HG02981 (cell line): ENCODE results near the gene TLL2.

Experiments used
- ATAC-seq: cut with Tn5 transposase; IDR thresholded peaks from one replicate; pipeline ENCODE4 v1.9.1; 2021; ENCODE audit warnings: mild to moderate bottlenecking, moderate library complexity; ENCODE audit not compliant: unreplicated experiment

TLL2 gene

DNA sequence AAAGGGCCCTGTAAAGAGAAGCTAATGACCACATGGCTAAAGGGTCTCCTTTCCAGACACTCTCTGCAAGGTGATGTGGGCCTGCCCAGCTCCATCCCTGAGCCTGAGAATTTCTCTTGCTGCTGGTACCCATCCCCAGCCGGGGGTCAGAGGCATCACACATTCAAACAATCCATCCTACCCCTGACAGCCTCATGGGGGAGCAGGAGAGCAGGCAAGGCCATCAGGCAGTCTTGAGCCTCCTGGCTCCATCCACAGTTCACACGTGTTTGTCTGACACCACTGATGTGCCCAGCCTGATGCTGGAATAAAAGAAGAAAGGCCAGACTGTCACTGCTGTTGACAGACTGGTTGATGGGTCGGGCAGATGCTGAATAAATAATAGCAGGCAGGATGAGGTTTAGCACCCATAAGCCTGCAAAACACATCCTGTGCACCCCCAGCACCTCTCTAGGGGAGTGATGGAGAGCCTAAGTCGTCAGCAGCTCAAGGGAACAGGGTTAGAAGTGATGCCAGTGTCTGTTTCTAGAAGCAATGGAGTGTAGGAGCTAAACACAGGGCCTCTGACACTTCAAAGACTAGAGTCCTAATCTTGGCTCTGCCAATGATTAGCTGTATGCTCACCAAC, 43.5 kb downstream of the TLL2 start:
- peak; percentile 50 for ATAC-seq

DNA sequence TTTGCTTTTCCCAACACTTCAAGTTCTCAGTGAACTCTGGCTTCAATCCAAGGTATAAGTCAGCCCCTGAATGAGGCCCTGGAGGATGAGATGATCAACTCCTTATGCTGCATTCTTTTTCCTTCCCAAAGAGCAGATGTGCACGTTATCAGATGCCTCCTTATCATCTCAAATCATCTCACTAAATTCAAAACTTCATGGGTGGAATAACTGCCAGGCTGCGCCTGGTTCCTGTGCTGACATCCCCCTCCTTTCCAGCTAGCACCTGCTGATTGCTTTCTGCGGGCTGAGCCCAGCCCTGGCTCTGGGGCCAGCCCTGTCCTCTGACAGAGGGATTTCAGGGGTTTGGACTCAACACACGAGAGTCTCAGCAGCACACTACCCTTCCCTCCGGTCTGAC, 44.9 kb downstream of the TLL2 start:
- no peak for ATAC-seq

DNA sequence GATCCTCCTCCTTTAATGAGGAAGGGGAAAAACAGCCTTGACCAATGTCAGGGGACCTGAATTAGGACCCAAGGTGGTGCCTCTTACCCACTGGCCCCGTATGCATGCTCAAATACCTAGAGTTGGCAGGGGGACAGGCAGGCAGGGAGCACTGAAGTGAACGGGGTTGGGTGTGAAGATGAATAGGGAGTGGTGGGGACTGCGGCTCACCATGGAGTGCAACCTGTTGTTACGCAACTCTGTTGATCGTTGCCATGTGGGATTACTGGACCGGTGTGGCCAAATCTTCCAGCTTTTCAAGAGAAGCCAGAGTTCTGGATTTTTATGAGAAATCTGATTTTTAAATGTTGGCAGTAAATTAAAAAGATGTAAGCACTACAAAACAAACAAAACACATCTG, 48.1 kb downstream of the TLL2 start:
- no peak for ATAC-seq

DNA sequence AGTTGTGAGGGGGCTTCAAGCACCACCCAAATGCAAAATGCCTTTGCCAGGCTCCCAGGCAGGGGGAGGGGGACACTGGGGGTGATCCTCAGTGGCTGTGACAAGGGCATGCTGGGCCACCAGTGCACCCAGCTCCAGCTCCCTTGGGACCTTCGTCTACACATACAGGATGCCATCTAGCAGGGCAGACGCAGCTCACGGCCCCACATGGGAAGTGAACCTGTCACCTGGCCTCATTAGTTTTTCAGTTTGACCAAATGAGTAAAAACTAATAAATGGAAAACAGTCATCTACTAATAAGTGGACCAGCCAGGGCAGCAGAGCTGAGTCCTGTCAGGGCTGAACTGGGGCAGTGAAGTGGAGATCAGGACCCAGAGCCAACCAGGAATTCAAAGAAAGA, 50.2 kb downstream of the TLL2 start:
- ATAC-seq, result no peak

DNA sequence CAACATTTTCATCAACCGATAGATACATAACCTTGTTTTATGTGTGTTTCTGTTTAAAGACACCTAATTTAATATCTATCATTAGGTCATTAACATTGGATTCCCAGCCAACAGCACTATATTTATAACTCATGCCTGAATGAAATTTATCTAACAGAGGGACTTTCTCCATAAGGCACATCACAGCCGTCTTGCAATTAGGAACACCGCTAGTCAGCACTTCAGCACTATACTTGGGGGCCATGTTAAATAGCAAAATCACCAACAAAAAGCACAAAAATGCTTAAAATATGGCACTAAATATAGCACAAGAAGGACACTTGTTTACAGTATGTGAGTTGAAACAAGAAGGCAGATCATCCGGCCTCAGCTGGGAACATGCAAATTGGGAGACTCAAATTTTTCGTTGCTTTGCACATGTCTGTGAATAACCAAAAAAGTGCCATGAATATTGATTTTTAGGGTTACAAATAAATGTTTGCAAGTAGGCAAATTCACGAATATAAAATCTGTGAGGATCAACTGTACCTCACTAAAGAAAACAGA, 51.0 kb downstream of the TLL2 start:
- no peak for ATAC-seq

DNA sequence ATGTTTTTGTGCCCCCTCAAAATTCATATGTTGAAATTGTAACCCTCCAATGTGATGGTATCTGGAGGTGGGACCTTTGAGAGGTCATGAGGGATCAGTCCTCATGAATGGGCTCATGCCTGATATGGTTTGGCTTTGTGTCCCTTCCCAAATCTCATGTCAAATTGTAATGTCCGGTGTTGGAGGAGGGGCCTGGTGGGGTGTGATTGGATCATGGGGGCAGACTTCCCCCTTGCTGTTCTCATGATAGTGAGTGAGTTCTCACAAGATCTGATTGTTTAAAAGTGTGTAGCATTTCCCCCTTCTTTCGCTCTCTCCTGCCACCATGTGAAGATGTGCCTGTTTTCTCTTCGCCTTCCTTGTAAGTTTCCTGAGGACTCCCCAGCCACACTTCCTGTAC, 53.4 kb downstream of the TLL2 start:
- no peak for ATAC-seq

DNA sequence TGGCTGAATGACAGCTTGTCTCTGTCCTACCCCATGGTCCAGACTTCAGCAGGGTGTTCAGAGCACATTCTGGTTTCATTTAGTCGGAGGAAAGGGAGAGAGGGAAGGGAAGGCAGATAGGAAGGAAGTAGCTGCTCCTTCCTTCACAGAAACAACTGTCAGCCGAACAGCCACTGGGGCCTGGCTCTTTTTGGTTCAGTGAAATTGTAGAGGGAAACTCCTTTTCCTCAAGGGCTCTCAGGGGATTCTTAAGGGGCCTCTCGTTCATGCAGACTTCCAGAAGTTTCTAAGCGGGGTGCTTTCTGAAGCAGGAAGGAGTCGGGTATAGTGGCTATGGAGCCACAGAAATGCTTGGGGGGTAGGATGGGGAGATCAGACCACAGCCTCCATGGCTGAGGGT, 56.4 kb downstream of the TLL2 start:
- no peak for ATAC-seq

DNA sequence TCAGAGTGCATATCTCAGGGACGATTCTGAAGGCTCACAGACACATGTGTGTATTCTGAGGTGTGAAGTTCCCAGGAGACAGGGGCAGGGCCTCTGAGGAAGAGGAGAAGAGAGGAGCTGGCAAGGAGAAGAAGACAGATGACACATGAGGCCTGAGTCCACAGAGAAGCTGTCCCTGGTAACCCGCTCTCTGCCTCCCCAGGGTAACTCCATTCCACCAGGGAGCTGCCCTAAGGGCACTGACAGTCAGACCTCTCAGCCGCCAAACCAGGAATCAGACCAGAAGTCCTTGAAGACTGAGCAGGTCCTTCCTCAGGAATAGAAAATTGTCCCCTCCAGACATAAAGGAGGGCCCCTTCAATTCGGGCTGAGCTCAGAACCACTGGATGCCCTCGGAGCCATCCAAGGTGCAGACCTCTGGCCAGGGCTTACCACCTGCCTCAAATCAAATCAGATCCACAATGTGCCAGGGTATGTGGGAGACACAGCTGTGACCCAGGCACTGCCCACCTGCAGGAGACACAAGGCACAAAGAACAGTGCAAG, 57.4 kb downstream of the TLL2 start:
- no peak for ATAC-seq

DNA sequence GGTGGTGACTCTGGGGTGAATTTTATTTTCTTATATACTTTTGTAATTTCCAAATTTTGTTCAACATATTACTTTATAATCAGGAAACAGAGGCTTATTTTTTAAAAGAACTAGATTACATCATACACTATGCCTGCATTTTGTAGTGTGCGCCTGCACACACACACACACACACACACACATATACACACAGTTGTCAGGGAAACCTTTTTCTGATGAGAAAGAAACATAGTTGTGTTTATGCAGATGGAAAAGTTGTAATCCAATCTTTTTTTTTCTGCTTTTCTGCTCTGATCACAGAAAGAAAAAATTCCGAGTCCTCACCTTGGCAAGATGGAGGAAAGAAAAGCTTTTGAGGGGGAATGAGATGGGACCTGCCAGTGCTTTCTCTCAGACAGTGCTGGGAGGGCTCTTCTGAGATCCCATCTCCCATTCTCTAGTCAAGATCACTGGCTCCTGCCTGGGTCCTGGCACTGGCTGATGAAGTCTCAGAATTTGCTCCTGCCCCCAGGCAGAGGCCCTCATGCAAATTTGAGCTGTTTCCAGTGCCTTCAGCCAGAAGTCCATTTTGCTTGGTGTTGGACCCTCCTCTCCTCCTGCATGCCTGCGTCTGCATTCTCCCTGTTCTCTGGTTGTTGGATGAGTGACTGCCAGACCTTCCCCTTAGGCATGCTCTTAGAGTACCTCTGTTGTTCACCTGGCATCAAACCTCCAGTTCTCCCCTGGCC, 59.7 kb downstream of the TLL2 start:
- ATAC-seq, result no peak

DNA sequence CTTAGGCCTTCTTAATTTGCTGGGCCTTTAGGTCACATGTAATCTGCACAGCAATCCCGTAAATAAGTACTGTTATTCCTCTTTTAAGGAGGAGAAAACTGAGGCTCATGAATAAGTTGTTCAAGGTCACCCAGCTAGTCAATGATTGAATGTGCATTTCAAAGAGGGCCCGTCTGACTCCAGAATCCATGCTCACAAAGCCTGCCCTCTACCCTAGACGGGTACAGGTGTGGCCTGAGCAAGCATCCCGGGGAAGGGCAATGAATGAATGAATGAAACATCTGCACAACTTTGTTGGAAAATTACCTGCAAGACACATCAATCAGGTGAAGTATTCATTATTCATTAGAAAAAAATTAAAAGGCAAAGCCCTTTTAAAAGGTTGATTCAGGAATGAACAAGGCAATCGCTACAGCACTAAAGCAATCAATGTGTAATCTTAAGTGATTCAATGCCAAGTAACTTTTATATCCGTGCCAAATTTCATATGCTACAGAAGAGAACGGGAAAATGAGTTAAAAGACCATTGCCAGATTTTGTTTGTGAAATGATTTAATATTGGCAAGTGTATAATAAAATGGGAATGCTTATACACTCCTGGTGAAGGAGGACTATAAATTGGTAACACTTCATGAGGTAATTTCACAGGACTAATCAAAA, 61.1 kb downstream of the TLL2 start:
- no peak for ATAC-seq

DNA sequence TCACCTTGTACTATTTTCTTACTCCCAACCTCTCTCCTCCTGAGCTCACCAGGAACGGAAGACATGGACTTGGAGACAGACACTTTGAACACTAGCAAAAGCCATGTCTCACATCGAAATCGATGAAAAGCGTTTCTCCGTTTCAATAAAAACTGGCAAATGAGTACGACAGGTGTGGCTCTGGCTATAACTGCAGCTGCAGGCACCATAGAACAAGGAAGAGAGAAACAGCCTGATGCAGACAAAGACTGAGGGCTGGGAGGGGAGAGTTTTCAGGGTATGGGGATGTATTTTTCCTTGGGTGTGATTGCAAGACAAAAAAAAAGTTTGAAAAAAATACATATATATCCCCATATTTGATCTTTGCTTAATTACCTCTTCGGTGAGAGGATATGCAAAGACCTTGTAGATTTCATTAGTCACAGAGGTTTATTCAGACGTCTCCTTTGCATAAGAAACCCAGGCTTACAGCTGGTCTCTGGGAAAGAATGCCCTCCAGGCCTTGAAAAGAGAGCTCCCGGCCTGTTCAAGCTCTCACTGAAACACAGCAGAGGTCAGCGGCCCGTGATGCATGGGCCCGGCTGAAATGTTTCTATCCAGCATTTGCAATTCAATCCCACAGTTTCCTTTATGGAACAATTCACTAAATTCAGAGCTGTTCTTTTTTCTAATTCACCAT, 63.1 kb downstream of the TLL2 start:
- ATAC-seq, result no peak

DNA sequence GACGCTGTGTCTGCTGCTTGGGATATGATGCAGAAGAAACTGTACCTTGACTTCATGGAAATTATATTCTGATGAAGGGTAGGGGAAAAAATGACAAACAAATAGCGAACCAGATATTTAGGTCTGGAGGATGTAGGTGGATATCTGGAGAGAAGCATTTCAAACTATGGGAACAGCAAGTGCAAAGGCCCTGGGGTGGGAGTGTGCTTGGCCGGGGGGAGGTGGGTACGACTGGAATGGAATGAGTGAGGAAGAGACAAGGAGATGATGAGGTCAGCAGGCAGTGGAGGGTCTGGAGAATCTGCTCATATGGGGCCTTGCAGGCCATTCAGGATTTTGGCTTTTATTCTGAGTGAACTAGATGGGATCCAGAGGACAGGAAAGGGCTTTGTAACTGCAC, 65.2 kb downstream of the TLL2 start:
- ATAC-seq, result no peak

DNA sequence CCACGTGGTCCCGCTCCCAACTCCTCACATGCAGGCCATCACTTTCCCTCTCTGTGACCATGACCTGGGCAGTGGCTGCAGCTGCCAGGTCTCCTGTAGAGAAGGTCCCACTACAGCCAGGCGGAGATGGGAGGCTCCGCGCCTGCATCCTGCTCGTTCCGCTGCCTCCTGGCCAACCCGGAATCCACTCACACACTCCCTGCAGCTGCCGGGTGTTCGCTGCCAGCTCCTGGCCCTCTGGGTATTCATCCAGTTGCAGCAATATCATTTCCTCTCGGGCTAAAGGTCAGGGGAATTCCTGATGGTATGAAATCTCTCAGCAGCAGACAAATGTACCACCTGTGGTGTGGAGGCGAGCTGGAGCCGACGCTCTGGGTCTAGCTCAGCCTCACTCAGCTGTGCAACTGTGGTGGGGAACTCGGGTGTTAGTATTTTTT, 65.7 kb downstream of the TLL2 start:
- no peak for ATAC-seq

DNA sequence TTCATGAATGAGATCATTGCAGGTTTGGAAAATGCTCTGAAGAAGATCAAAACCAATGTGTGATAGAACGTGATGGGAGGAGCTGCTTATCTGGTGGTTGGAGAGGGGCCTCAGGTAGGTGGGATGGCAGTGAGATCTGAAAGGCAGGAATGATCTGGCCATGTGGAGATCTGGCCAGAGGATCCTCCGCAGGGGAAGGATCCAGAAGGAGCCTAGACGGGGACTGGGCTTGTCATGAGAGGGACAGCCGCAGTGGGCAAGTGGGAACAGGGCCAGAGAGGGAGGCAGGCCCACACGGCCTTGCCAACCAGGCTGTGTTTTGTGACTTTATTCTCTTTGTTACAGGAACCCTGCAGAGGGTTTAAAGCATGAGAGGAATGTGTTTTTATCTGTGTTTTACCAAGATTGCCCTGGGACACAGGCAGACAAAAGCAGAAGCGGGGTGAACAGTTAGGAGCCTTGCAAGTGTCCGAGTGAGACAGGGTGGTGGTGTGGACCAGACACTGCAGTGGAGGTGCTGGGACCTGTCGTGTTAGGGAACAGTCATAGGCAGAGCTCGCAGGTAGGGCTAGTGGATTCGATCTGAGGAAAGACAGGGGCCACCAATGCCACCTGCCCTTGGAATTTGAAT, 66.6 kb downstream of the TLL2 start:
- ATAC-seq, result no peak

DNA sequence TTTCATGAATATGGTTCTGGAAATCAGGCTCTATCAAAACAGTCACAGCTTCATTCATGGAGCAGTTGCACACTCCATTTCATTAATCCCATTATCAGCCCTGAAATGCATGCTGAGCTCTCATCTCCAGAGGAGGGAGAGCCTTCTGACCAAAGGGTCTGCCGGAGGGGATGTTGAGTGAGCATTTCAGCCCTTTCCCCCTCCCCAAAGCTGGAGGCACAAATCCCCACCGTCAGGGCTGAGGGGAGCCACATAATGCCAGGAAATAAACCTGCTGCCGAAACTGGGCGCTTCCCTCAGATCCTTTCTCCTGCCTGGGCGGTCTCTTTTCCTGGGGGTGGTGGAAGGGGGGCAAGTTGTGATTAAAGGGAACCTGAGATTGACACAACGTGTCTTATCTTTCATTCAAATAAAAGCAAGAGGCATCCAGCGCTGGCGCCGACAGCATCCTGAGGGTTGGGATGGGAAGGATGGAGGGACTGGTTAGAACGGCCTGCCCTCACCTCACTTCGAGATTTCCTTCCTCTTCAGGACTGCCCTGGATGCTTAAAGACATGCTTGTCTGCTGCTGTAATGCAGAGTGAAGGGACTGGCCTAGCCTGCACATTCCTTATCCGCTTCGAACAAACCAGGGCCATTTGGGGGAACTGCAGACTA, 71.6 kb downstream of the TLL2 start:
- no peak for ATAC-seq

DNA sequence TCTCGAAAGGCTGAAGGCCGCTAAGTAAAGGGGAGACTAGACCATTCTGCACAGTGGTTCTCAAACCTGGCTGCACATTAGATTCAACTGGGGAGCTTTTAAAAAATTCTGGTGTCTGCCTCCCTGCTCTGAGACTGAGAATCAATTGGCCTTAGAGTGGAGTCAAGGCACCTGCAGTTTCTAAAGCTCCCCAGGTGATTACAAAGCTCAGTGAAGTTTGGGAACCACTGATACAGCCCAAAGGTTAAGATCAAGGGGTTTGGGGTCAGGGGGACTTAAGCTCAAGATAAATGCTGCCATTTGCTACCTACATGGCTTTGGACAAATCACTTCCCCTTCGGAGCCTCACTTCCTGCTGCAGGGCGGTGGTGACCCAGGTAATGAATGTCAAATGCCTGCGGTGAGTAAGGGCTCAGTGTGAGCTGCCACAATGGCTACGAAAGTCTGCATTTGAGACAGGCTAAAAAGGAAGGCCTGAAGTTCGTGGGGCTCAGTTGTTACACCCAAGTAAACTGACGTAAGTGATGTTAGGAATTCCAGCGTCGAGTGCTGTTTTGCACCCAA, 72.3 kb downstream of the TLL2 start:
- no peak for ATAC-seq

DNA sequence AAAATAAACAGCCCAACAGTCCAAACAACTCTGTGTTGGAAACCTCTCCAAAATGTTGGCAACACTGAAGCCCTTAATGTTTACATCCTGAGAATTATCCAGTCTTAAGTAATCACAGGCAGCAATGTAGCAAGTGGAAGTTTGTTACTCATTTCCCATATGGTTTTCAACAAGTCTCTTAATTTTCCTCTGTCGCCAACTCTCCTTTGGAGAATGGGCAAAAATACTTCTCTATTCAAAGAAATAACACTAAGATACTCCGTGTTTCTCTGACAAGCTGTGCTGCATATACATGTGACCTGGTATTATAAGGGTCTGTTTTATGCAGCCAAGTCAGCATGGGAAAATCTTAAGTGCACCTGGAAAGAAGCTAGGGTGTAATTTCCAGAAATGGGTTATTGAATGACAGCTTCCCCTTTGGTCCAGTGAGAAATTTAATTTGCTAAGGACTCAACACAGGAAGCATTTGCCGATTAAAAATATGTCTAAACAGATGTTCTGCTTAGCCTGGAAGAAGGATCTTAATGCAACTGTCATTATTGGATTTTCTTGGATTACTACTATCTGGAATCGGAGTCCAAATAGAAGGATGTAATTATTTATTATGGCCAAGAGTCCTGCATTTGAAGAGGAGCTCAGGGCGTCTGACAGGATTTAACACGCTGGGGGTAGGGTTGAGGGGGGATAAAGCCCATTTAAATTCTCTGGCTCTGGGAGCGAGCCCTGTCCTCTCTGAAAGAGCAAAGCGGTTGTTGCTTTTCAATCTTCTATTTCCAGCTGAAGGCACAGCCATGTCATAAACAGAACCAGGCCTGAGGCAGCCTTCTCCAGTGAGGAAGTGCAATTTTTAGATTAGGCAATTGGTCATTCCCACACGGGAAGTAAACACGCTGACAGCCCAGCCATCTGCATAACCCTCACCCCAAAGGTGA, 73.1 kb downstream of the TLL2 start:
- ATAC-seq, result no peak

DNA sequence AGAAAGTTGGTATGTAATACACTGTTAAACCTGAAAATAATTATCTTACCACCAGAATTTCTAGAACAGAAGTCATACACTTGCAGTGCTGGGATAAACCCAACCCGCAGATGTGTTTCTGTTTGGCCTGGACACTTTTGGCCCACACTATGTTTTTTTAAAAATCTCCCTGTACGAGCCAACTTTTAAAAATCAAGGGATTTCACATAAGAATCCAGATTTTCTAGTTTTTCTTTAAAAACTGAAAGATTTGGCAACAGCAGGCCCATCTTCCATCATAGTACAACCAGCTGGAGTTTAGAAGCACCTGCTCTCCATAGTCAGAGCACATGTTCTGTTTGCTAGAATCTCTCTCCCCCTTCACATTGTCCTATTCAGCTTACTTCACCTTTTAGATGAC, 74.0 kb downstream of the TLL2 start:
- no peak for ATAC-seq

DNA sequence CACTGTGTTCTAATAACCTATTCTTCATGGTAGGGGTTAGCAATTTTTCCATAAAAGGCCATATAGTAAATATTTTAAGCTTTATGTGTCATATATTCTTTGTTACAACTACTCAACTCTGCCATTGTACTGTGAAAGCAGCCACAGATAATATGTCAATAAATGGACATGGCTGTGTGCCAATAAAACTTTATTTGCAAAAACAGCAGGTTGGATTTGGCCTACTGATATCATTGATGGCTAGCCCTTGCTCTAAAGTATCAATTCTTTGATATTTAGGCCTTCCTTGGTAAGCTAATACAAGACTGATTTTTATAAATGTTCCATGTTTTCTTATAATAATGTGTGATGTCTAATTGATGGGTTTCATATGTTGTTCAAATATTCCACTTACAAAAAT, 77.7 kb downstream of the TLL2 start:
- ATAC-seq, result no peak
